NCI-H1417 (cell line): ENCODE measurements around the gene BPGM.
"Not testable (repeated sequence)": the region's sequence is repeated elsewhere in the genome, so short reads cannot be mapped to it uniquely, and the experiment has no call there.

Source experiments
- DNase-seq, 3 experiments: peaks; one replicate each; lab custom pipeline; 2025; lab: John Stamatoyannopoulos, UW

The BPGM gene

DNA sequence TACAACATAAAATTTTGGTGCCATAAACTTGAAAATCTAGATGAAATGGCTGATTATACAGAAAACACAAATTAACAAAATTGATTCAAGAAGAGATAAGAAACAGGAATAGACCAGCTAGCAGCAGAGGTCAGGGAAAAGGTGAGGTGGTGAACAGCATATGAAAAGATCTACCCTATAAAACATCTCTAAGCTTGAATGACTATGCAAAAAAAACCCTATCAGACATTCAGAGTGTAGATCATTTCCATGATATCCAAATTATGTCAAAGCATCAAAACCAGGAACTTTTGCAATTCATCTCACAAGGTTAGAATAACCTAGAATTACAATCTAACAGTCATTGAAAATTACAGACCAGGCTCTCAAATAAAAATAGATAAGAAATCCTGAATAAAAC lies 14.6 kb upstream of the BPGM start:
- no peak for DNase-seq

DNA sequence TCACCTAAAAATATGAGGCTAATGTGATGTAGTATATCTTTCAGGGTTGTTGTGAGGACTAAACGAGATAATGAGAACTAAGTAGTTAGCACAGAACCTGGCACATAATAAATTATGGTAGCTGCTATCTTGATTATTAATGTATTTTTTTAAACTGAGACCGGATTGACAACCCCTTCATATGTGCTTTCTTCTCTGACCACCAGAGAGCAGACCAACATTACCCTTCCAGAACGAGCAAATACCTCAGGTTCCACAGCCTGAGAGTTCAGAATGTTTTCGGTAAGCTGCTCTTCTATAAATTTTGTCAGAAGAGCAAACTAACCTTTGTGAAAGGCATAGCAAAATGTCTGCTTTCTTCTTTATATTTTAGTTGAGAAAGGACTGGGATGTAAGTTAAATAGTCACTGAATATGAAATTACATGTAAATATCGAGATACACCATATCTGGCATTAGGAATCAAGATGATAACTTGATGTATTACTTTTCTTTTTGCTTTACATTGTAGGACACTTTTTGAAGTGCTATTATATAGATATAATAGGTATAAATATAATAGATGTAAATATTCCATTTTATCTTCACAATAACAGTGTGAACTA lies 13.6 kb upstream of the BPGM start:
- peak in 1 of 3 experiments; percentile 76 for DNase-seq

- no peak for DNase-seq
Measured at GRCh38 chr7:134636008-134636449, 10.6 kb upstream of the BPGM start.

DNA sequence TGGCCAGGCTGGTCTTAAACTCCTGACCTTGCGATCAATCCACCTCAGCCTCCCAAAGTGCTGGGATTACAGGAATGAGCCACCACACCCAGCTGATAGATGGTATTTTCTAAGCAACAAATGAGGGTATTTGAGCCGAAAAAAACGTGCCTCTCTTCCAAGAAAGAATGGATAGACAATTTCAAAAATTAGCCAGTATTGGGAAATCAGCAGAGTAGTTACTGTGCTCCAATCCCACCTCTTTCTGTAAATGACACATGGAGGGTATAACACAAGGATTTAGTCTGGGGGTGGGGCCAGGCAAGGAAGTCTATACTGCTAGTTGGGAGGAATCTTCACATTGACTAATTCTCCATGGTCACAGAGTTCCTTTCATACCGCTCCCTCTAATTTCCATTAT lies 9.2 kb upstream of the BPGM start:
- DNase-seq: no peak

GRCh38 chr7:134637934-134638719 lies 8.5 kb upstream of the BPGM start:
- DNase-seq: no peak

DNA sequence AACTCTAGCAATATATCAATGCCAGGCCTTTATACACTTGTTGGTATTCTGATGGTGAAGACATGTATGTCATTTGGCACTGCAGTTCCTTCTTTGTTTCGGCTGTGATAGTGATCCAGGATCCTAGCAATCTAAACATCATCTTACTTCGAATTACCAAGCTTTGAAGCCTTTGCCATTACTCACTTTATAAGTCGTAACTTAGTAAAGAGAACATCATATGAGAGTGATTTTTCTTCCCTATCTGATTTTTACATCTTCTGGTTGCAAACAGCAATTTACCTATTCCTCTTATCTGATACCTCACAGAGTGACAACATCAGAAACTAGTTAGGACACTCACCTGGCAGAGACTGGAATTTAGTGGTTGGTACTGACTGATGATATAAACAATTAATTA lies 7.6 kb upstream of the BPGM start:
- DNase-seq: no peak

DNA sequence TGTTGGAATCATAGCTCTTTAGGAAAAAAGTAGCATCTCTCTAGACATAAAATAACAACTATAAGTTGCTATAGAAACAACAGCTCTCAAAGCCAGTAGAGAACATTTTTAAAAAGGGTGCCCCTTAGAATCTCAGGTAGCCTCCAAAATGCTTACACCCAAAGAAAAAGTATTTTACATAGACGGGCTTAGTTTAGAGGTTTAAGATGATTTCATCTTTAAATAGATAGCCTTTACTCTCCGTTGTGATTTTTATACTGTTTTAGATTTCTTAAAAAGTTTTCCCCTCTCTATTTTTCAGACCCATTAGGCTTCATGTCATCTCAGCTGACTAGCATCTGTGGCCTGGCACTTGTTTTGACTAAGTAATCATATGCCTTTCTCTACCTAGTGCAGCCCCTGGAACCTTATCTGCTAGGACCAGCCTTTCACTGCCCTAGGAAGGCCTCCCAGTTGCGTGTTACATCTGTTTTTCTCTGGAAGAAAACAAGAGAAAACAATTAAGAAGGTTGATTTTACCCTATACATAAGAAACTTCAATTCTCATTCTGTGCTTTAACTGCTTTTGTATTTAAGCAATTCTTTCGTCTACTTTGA lies 6.9 kb upstream of the BPGM start:
- DNase-seq: no peak

- DNase-seq: no peak
Measured at GRCh38 chr7:134640842-134641715, 5.6 kb upstream of the BPGM start.

DNA sequence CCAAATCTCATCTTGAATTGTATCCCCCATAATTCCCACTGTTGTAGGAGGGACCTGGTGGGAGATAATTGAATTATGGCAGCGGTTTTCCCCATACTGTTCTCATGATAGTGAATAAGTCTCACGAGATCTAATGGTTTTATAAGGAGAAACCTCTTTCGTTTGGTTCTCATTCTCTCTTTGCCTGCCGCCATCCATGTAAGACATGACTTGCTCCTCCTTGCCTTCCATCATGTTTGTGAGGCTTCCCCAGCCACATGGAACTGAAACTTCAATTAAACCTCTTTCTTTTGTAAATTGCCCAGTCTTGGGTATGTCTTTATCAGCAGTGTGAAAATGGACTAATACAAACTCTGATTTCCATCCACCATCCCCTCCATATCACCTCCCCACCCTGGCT lies 4.7 kb upstream of the BPGM start:
- DNase-seq: not testable (repeated sequence)

DNA sequence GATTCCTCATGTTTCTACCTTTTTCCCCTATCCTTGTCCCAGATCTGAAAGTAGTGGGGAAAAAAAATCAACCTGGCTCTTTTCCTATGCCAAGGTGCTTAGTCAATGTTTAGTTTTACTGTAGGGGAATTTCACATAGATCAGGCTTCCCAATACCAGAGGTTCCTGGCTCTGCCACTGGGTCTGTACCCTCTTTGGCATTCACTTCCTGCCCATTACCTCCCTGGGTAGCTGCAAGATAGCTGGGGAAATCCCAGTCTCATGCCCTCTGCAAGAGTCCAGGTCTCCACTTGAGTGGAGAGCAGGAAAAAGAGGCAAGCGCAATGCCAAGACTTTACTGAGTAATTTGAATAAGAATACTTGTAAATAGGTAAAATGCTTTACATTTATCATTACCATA lies 3.5 kb upstream of the BPGM start:
- DNase-seq: no peak

DNA sequence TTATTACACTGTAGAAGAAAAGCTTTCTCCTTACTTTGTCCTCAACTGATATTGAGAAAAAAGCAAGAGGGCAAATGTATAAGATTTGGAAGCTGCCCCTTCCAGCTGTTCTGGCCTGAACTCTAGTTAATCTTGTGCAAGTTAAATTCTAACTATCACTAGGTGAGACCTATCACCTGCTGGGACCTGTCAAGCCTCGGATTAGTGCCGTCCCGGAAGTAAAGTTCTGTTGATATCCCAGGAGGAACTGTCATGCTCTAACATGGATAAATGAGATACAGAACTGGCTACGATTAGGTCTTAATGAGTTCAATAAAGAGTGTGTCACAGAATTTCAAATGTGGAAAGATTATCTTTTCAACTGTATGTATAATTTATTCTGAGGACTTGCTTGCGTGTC lies 1.2 kb upstream of the BPGM start:
- DNase-seq: no peak

DNA sequence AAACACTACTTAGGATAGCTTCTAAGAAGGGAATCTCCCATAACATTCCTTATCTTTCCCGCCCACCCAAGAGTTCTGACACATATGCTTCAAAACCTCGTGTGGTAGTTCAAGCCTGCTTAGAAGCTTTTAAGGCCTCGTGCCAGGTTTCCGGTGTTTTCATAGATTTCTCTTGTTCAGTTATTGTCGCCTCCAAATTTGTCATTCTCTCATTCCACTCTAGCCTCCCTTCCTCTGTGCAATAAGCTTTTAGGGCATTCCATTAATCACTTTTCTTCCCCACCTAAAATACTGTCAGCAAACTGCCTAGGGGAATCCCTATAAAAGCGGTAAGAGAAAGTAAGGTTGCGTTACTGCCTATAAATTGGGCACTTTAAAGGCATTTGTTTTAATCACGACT lies 718 bp upstream of the BPGM start:
- DNase-seq: no peak

DNA sequence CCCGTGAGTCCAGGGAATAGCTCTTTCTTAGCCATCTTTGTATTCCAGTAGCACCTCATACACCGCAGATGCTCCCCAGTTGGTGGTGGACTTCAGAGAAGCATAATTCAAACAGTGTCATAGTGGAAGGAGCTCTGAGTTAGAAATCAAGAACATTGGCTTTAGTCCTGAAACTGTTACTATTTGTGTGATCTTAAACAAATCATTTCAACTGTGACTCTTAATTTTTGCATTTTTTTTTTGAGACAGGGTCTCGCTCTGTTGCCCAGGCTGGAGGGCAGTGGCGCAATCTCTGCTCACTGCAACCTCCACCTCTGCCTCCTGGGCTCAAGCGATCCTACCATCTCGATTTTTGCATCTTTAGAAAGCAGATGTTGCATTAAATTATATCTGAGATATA lies 1.8 kb downstream of the BPGM start:
- DNase-seq: no peak

DNA sequence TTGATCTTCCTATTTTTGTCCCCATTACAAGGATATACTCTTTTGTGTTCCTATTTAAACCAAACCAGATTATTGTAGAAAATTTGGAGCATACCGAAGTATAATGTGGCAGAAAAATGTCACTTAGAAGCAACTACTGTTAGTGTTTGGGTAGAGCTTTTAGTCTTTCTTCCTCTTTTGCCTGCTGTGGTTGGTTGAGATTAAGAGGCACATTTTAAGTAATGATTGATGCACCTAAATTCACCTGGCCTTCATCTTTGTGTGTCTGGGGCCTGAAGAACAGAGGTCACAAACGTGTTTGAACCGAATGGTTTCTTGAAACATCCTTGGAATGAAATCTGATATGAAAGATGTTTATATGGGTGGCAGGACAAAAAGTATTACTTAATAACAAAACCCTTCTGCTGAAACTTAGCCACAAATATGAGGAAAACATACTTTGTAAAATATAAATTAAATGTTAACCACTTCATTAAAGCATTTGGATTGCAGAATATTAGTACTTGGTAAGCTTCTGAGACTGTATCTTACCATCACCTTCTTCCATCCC lies 2.6 kb downstream of the BPGM start:
- DNase-seq: no peak

DNA sequence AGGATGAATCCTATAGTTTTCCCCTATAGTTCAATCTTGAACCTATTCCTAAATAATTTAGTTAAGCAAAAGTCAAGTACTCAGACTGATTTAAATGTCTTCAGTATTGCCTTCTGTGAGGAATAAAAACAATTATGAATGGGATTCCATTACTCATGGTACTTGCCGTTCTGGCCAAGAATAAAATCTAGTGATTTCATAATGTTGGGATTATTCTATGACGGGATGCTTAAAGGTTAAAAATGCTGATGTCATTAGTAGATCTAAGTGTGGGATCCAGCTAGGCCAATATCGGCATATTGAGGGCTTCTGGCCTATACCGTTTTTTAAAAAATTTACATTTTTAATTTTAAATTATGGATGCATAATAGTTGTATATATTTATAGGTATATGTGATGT lies 5.3 kb downstream of the BPGM start:
- DNase-seq: no peak

GRCh38 chr7:134654104-134654775 lies 7.6 kb downstream of the BPGM start:
- no peak for DNase-seq

DNA sequence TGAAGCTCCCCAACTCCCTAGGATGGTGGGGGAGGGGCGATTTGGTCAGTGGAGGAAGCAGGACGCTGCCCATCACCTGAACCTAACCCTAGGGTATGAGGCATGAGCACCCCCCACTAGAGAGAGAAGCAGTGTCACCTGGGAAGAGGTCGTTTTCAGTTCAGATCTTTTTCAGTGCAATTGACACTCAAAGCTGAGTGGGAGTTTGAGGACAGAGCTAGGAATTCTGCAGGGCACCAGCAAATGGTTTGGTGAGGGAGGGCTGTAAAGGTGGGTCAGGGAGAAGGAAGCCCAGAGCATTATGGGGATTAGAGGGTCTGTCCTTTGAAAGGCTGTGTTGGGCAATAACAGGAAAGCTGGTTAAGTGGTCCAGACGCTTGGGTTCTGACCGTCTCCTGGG lies 10.9 kb downstream of the BPGM start:
- no peak for DNase-seq

DNA sequence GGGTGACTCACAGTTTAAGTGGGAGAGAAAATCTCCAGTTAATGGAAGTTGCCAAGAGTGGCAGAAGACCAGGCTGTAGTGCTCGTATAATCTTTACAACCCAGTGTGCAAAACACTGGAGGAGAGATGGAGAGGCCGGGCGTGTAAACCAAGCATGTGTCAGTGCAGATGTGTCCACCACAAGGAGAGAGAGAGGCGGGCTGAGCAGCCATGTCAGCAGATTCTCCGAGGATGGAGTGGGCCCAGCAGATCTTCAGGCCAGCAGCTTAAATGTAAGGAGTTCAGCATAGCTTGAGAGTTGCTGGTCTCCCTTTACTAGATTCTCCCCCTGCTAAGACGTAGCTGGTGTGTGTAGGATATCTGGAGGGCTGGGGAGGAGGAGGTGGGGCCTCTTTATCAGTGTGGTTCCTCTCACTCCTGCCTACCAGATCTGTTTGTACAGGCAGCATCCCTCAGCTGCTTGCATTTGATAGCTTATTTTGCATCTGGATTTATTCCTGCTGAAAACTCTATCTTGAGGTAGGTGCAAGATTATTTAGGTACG lies 13.7 kb downstream of the BPGM start:
- peak in 1 of 3 experiments; percentile 30 for DNase-seq

DNA sequence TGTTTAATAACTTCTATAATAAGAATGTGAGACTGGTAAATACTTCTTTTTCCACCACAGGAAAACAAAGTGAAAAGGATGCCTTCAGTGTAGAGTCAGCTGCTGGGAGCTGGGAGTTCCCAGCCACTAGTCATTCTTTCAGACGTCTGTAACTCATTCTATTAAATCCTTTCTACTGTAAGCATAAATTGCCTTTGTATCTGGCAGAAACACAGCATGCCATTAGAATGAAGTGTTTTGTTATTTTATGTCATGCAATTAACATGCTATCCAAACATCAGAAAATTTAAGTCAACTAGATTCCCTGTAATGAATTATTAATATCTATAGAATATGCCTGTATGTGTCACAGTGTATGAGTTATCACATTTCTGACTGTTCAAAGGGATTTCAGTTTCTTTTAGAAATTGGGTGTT lies 14.3 kb downstream of the BPGM start:
- DNase-seq: peak in 1 of 3 experiments; percentile 11

DNA sequence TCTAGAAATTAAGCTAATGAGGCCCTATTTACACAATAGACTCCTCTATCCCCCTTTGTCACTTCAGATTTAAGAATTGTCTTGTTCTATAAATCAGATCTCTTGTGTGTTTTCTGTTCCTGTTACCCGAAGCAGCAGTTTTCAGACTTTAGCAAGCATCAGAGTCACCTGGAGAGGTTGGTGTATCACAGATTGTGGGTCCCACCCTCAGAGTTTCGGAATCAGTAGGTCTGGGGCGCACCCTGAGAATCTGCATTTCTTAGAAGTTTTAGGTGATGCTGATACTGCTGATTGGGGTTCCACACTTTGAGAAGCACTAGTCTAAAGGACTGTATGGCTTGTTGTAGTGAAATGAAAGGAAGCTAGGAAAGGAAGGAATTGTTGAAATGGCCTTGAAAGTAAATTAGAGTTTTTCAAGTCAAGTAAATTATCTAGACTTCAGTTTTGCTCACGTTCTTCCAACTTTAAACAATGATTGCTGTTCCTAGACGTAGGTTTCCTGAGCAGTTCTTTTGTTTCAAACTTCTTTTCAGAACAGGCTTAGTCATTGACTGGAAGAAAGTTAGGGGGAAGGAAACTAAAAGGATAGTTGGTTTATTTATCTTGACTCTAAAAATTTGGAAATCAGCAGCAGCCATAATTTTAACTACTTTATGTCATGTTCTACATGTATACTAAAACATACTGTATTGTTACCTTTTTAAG lies 15.7 kb downstream of the BPGM start:
- DNase-seq: no peak

DNA sequence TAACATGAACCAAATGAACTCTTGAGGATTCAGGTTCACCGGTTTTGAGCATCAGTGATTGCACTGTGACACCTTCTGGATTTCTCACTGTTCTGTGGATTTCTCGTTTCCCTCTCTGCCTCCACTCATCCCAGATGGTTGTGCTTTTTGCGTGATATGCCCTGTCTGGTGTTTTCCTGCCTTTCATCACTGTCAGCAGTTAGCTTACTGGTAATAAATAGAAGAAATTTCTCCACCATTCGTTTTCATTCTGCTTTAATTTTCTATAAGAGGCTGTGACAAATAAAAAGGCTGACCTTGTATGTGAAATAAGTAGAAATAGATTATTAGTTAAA lies 16.2 kb downstream of the BPGM start:
- DNase-seq: no peak
